ENCODE data around the gene BMP5.

Gene BMP5

DNA sequence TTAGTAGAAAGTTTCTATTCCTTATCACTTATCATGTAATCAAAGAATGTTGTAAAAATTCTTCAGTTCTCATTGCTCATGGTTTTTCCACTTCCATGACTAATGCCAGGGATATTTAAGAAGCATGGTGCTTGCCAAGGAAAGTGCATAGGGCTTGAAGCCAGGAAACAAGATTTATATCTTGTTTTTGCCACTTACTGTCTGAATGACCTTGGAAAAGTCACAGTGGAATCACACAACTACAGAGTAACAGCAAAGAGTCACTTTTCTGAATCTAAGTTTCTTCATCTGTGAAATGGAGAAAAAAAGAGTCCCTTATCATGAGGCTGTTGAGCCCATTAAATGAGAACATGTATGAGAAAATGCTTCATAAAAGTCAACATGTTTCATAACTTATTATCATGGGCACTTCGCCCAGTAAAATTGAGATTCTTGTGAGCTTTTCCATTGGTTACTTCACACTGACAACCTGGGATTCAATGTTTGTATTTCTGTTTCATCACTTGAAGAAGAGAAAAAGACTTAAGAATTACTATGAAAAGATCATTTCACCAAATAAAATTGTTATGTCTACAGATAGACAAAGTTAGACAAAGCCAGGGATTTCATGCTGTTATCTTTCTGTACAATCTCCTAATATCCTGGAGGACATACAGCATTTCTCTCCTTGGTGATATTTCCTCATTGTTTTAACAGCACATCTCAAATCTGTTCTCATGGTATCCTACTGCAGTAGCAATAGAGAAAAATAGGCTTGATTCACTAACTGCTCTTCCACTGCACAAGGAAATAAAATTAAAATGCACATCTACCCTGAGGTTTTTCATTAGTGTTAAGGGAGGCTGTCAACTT lies 7.6 kb upstream of the BMP5 start:
- DNase-seq: no peak
- intact Hi-C loops (cut with DNase I): no loop called here

DNA sequence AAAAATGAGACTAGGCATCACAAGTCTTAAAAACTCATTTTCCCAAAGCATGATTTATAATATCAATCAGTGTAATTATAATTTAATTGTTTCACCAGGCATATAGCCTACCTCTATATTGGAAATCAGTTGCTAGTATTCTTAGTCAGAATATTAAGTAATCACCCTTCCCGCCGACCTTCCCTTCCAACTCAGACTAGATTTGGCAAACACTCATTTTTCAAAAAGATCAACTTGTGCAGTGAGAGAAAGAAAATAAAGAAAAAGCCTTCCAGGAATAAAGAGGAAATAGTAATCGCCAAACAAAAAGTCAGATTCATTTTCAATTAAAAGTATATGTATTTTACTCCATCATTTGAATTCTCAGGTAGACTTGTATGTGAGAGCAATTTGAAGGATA lies 1.9 kb upstream of the BMP5 start:
- intact Hi-C loops (cut with DNase I): no loop called here
- DNase-seq: no peak

DNA sequence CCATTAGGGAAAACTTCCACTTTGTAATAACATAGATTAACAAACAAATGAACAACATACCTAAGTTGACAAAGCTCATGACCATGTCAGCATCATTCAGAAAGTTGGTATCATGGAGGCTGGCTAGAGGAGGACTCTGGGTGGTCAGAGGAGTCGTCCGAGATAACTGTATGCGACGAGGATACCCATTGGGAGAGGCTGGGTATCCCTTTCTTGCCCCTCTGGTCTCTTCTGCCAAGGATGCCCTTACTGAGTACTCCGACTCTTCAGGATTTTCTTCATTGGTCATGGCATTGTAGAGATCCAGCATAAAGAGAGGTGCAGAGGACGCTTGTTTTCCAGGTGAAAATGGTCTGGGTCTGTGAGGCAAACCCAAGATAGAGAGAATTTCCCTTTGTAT lies 1.1 kb downstream of the BMP5 start:
- intact Hi-C loops (cut with DNase I): no loop called here
- DNase-seq: no peak

DNA sequence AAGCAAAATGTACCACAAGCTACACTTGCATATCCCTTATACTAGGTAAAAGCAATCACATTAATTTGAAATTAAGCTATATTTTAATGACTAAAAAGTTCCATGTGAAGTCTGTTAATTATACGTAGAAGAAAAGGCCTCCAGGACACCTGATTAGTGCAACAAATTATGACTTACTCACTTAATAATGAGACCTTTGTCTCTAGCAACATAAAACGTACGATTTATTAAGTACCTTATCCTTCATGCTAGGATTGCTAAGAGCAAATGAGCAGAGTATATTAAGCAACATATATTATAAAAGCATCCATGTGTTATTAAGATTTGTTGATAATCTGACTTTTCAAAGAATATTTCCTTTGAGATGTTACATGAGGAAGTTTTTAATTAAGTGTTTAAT lies 2.5 kb downstream of the BMP5 start:
- DNase-seq: no peak
- intact Hi-C loops (cut with DNase I): no loop called here

DNA sequence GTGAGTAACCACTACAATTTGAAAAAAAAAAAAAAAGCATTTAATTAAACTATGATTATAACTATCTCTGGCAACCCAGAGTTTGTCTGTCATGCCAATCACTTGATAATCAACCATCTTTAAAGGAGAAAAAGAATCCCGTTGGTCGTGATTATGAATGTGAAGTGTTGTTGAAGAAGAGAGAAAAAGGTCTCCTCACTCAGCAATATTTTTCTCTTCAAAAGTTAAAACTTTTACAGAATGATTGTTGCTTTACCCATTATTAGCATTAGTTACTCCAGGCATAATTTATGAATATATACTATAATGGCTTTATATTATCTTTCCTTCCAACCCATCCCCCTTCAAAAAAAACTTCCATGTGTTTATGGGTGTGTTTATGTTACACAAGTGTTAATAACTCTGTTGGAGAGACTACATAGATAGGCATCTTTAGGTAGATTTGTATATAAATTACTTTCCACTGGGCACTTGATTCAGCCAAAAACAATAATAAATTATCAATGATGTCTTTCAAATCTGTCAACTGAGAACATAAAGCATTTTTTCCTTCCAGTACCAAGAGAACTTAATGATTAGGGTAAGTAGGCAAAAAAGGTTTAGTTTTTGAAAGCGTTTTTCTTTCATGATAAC lies 5.1 kb downstream of the BMP5 start:
- intact Hi-C loops (cut with DNase I): no loop called here
- DNase-seq: no peak

DNA sequence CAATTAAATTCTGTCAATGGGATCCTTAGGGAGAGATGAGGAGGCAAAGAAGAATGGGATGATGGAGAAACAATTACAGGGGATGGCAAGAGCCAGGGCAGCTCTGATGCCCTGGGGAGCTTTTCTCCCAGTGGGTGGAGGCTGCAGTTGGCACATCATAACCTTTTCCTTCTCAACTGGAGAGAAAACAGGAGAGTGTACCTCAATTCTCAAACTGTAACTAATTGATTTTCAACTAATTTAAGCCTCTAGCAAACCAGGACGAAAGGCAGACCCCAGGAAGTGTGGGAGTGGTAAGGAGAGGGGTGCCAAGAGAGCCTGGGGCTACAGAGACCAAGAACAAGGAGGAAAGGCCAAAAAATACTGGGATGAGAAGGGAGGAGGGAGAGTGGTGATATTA lies 5.7 kb downstream of the BMP5 start:
- intact Hi-C loops (cut with DNase I): no loop called here
- no peak for DNase-seq

DNA sequence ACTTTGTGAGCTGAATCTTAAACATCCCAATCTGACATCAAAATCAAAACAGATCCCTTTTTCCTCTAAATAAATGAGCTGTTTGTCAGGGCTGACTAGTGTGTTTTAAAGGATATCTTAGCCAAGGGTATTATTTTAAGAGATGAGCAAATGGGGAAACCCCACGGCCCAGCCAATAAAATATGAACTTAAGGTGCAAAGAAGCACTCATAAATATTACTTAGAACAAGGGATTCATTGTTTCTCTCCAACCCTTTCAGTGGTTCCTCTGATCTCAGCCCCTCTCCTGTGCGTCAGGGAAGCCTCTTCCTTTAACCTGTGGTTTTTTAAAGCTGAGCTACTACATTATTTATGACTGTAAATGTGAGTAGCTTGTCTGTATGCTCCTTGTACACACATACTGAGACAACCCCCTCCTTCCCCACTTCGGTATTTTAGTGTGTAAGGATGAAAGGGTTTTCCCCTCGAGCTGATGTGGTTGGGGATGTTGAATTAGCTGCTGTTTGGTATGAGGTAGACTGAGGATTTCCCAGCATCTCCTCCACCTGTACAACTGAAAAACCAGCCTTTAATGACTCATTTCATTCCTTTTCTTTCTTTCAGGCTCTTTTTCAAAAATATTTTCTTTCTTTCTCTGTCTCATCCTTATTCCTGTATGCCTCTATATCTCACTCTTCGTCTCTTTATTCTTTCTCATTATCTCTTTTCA lies 6.5 kb downstream of the BMP5 start:
- intact Hi-C loops (cut with DNase I): no loop called here
- DNase-seq: no peak

DNA sequence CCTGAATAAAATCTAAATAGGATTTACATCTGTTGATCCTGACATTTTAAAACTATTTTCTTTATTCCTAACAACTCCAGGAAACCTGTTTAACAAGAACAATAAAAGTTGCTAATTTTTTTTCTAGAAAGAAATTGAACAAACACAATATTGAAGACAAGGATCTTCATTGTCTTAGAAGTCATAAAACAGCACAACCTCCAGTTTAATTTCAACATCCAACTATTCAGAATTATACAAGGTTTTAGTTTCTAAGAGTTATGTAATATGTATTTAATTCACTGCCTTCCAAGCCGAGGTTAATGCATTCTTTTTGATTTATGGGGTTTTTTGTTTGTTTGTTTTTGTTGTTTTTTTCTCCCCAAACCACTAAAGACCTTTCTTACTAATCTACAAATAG lies 7.2 kb downstream of the BMP5 start:
- intact Hi-C loops (cut with DNase I): no loop called here
- no peak for DNase-seq

DNA sequence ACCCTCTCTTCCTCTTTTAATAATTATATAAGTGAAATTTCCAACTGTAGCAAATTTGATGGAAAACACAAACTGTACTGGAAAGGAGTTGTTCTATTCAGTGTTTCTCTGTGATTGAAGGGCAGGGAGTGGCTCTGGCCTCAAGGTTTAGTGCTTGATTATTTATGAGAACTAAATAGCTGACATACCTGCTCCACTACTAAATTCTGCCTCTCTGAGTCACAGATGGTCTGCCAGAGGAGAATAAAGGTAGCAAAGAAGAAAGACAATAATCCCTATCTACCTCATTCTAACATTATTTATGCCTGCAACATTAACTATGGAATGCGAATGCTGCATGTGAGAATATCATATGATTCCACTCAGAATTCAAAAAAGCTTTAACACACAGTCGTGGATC lies 9.3 kb downstream of the BMP5 start:
- no peak for DNase-seq
- intact Hi-C loops (cut with DNase I): no loop called here

DNA sequence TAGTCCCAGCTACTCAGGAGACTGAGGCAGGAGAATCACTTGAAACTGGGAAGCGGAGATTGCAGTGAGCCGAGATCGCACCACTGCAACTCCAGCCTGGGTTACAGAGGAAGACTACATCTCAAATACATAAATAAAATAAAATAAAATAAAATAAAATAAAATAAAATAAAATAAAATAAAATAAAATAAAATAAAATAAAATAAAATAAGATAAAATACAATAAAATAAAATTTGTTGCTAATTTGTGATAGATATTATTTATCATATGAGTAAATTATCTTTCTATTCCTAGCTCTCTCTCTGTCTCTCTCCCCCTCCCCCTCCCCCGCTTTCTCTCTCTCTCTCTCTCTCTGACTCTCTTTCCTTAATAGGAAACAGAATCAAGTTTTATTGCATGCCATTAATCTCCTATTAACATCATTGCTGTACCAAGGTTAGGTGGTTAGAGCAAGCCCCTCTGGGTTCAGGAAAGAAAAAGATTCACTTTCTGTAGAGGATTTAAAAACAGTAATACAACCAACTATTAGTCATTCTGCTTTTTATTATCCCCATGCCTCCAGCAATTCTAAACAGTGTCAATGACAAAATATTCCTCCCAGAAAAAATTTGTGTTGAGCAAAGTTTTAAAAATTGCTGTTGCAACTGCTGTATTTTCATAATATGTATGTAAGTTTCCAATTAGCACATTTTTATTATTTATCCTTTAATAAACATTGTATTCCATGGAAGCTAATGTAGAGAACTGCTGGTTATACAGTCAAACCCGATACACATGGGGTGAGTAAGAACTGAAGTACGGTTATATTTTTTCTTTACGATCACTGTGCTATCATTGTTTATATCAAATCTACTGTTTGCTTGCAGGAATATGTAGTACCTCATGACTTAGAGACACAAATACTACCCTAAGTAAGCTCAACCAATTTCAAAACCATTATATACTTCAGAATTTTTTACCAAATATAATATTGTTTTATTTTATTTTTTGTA lies 22.1 kb downstream of the BMP5 start:
- intact Hi-C loops (cut with DNase I): no loop called here
- no peak for DNase-seq

DNA sequence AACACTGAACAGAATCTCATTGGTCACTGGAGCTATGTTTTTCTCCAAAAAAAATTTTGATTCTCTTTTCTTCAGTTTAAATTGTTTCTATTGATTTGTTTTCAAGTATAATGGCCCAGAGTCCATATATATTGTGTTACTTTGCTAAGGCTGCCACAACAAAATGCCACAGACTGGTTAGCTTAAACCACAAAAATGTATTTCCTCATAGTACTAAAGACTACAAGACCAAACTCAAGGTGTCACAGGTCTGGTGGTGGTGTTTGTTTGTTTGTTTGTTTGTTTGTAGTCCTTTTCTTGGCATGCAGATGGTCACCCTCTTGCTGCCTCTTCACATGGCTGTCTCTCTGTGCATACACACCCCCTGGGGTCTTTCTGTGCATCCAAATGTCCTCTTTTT lies 34.0 kb downstream of the BMP5 start:
- no peak for DNase-seq
- intact Hi-C loops (cut with DNase I): no loop called here

DNA sequence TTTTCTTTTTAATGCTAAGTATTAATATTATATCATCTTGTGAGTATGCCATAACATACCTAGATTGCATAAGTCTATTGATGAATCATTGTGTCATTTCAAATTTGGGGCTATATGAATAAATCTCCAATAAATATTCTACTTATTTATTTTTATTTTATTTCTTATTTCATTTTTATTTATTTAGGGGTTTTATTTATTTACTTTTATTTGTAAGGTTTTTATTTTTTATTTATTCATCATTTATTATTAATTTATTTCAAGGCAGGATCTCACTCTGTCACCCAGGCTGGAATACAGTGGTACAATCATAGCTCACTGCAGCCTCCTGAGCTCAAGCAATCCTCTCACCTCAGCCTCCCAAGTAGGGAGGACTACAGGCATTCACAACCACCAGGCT lies 36.3 kb downstream of the BMP5 start:
- no peak for DNase-seq

DNA sequence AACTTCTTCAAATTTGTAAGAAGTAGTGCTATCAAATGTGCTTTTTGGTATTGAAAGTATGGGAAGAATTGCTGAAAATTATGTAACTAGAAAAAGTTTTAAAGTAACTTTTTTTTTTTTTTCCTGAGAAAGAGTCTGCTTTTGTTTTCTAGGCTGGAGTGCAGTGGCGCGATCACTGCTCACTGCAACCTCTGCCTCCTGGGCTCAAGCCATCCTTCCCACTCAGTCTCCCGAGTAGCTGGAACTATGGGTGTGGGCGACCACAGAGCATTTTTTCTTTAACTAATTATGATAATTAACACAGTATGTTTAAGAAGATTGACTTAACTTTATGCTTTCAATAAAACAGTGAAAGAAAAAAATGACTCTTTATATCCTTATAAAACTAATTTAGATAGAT lies 38.4 kb downstream of the BMP5 start:
- no peak for DNase-seq
- intact Hi-C loops (cut with DNase I): no loop called here

More for the DNA sequence above, 36.3 kb downstream of the BMP5 start:
- intact Hi-C loops (cut with DNase I): no loop called here

DNA sequence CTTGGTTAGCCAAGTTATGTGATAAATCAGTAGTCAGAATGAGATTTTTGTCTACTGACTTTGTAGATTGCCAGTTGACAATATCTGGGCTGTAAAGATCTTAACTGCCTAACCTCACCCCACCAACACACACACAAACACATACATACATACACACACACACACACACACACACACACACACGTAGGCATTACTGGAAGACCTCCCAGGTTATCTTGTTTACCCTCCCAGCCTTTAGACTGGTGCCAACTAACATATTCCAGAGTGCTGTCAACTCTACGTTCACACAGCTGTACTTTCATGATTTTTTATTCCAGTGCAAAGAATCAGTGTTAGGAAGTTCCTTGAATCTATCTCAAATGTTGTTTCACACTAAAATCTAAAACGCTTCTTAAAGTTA lies 38.9 kb downstream of the BMP5 start:
- no peak for DNase-seq
- intact Hi-C loops (cut with DNase I): no loop called here

DNA sequence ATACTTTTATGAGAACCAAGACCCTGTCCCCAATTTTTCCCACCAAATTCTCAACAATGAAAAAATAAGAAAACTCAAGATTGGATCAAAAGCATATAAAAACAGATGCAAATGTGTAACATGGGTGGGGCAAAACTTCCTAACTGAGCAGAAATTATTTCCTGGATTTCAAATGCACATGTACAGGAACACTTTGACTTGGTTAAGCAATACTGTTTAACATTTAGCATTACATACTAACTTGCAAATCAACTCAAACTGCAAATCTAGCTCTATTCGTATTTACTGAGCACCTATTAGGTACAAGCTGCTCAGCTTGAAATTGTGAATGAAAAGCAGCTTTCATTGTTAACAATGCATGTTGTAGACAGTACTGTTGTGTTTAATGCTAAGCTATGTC lies 40.2 kb downstream of the BMP5 start:
- no peak for DNase-seq
- intact Hi-C loops (cut with DNase I): no loop called here

DNA sequence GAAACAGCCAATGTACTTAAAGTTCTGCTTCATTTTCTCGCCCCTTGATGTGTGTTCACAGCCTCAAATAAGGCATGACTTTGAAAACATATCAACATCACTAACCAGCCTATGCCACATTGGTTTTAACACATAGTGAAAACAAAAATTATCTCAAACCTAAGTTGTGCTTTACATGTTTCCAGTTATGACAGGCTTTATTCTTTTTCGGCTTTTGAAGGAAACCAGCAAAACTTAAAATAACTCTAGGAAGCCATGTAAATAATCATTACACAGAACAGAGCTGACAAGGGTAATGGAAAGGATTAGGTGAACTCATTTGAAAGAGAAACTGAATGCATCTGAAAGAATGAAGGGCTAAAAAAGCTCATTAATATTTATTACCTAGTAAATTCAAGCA lies 42.1 kb downstream of the BMP5 start:
- intact Hi-C loops (cut with DNase I): no loop called here
- DNase-seq: no peak

DNA sequence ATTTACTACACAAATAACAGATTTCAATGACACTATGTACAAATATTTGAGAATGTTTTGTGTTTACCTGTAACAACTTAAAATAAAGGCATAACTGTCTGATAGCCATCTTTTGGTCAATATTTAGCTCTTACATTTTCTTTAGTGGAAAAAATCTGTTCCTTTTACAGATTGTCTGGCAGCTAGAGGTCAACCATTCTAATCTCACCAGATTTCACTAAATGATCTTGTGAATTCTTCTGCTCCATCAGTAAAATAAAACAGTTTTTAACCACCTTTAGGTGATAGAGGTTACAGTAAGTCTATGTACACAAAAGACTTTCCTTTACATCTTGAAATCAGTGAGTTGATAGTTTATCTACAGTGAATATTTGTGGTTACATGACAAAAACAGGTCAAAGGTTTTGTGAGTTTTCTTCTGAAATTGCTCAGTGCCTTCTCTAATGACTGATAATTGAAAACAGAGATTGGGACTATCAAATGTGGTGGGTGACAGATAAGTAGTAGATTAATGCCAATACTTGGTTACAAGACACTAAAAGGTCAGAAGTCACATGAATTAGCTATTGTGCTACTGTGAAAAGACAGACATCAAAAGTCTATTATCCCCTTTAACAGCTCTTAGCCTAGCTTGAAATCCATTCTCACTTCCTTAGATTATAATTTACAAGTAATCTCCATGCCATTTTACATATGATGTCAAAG lies 47.4 kb downstream of the BMP5 start:
- intact Hi-C loops (cut with DNase I): no loop called here

DNA sequence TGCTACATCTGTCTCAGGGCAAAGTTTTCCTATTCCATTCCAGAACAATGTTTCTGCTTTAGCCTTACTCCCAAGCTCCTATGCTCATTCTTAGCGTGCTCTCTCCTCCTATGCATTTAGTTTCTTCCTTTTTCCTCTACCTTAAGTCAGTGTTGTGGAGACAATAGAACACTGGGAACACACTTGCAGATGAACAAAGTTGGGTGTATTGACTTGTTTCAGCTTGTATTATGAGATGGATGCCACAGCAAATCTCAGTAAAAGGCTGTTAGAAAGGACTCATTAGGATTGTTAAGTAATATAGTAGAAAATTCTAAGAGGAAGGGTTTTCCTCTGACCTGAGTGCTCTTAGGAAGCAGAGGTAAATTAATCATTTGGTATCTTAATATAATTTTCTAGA lies 48.4 kb downstream of the BMP5 start:
- intact Hi-C loops (cut with DNase I): no loop called here
- no peak for DNase-seq

More for the DNA sequence above, 47.4 kb downstream of the BMP5 start:
- no peak for DNase-seq
